KOPT-K1 (cell line): ENCODE data around the gene ANKRD53.
"Not testable (repeated sequence)": the region's sequence is repeated elsewhere in the genome, so short reads cannot be mapped to it uniquely, and the experiment has no call there.

ENCODE experiments used
- H3K27ac ChIP-seq: fragments of 200-600 bp; sonication (generic); 2 replicates; pipeline ENCODE4 v1.5.1; 2016; ENCODE audit warnings: antibody characterized with exemption, mild to moderate bottlenecking, low read depth, low read length; ENCODE audit not compliant: poor library complexity, severe bottlenecking
- H3K36me3 ChIP-seq: fragments of 200-600 bp; sonication (generic); 2 replicates; pipeline ENCODE4 v1.5.1; 2017; ENCODE audit warnings: antibody characterized with exemption, mild to moderate bottlenecking, low read length, moderate library complexity; ENCODE audit not compliant: insufficient read depth
- H3K9me3 ChIP-seq: fragments of 200-600 bp; sonication (generic); 2 replicates; pipeline ENCODE4 v1.5.1; 2017; ENCODE audit warnings: antibody characterized with exemption, low read length, mild to moderate bottlenecking; ENCODE audit not compliant: insufficient read depth, poor library complexity, severe bottlenecking

ANKRD53 gene

GRCh38 chr2:71001981-71002570 lies 23.6 kb downstream of the ANKRD53 start:
- H3K36me3 ChIP-seq = no peaks in the 10 kb centered on the region
- H3K27ac ChIP-seq = no peak overlapping the region
- H3K9me3 ChIP-seq = no peaks in the 10 kb centered on the region

- Histone ChIP-seq H3K9me3 (no peaks in the 10 kb centered on the region), H3K36me3 (no peaks in the 10 kb centered on the region), H3K27ac (no peak overlapping the region)
These were observed 25.0 kb downstream of the ANKRD53 start for GRCh38 chr2:71003396-71003795.

- Histone ChIP-seq H3K36me3 (no peaks in the 10 kb centered on the region), H3K9me3 (no peaks in the 10 kb centered on the region), H3K27ac (no peak overlapping the region)
These were observed 25.7 kb downstream of the ANKRD53 start for GRCh38 chr2:71003966-71004755.

- Histone ChIP-seq H3K27ac (no peak overlapping the region), H3K9me3 (no peaks in the 10 kb centered on the region), H3K36me3 (no peaks in the 10 kb centered on the region)
These were observed 26.4 kb downstream of the ANKRD53 start for GRCh38 chr2:71004857-71005256.

- Histone ChIP-seq H3K36me3 (no peaks in the 10 kb centered on the region), H3K9me3 (no peaks in the 10 kb centered on the region), H3K27ac (no peak overlapping the region)
These were observed 27.1 kb downstream of the ANKRD53 start for GRCh38 chr2:71005271-71006202.

- Histone ChIP-seq H3K9me3 (no peaks in the 10 kb centered on the region), H3K27ac (no peak overlapping the region), H3K36me3 (no peaks in the 10 kb centered on the region)
These were observed 27.9 kb downstream of the ANKRD53 start for GRCh38 chr2:71006323-71006722.

- Histone ChIP-seq H3K36me3 (no peaks in the 10 kb centered on the region), H3K27ac (no peak overlapping the region), H3K9me3 (no peaks in the 10 kb centered on the region)
These were observed 28.7 kb downstream of the ANKRD53 start for GRCh38 chr2:71006955-71007799.

- Histone ChIP-seq H3K9me3 (no peaks in the 10 kb centered on the region), H3K36me3 (no peaks in the 10 kb centered on the region), H3K27ac (no peak overlapping the region)
These were observed 29.9 kb downstream of the ANKRD53 start for GRCh38 chr2:71008342-71008741.

GRCh38 chr2:71011786-71012185 lies 33.4 kb downstream of the ANKRD53 start:
- not testable (repeated sequence) for H3K36me3 ChIP-seq, H3K27ac ChIP-seq, H3K9me3 ChIP-seq

GRCh38 chr2:71018625-71019024 lies 40.2 kb downstream of the ANKRD53 start:
- no peaks in the 10 kb centered on the region for H3K9me3 ChIP-seq
- no peak overlapping the region for H3K27ac ChIP-seq
- H3K36me3 ChIP-seq = no peaks in the 10 kb centered on the region

GRCh38 chr2:71019989-71020388 lies 41.6 kb downstream of the ANKRD53 start:
- not testable (repeated sequence) for H3K9me3 ChIP-seq, H3K27ac ChIP-seq, H3K36me3 ChIP-seq

- H3K27ac ChIP-seq, H3K9me3 ChIP-seq, H3K36me3 ChIP-seq: not testable (repeated sequence)
These were observed 43.0 kb downstream of the ANKRD53 start for GRCh38 chr2:71021394-71021793.

- not testable (repeated sequence) for H3K9me3 ChIP-seq, H3K27ac ChIP-seq, H3K36me3 ChIP-seq
These were observed 45.3 kb downstream of the ANKRD53 start for GRCh38 chr2:71023553-71024243.
